ENCODE results near the gene SOWAHB.

The SOWAHB gene

DNA sequence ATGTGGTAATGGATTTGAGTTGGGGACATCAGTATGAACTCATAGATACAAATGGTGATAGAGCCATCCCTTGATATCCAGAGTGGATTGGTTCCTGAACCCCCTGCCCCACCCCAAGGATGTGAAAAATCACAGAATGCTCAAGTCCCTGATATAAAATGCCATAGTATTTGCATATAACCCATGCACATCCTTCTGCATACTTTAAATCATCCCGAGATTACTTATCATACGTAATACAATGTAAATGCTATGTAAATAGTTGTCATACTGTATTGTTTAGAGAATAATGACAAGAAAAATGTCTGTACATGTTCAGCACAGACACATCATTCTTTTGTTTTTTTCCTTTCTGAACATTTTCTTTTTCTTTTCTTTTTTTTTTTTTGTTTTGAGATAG lies 32.7 kb upstream of the SOWAHB start:
- ChIA-PET CTCF (no interaction called here), POLR2A (no interaction called here)
- no peak overlapping the region for H3K4me3 ChIP-seq (ENCODE audit: low read depth, low read length)
- no peak for TF ChIP-seq ZNF302 (tag by site-specific recombination; IDR thresholded peaks at IDR 0.05; ENCODE audit: low read depth)
- TF ChIP-seq KLF16 (tag by site-specific recombination; IDR thresholded peaks at IDR 0.05): no peak
- TF ChIP-seq TRIM28 (IDR thresholded peaks at IDR 0.05; ENCODE audit: borderline replicate concordance, low read length): no peak
- TF ChIP-seq, protein P1, sequence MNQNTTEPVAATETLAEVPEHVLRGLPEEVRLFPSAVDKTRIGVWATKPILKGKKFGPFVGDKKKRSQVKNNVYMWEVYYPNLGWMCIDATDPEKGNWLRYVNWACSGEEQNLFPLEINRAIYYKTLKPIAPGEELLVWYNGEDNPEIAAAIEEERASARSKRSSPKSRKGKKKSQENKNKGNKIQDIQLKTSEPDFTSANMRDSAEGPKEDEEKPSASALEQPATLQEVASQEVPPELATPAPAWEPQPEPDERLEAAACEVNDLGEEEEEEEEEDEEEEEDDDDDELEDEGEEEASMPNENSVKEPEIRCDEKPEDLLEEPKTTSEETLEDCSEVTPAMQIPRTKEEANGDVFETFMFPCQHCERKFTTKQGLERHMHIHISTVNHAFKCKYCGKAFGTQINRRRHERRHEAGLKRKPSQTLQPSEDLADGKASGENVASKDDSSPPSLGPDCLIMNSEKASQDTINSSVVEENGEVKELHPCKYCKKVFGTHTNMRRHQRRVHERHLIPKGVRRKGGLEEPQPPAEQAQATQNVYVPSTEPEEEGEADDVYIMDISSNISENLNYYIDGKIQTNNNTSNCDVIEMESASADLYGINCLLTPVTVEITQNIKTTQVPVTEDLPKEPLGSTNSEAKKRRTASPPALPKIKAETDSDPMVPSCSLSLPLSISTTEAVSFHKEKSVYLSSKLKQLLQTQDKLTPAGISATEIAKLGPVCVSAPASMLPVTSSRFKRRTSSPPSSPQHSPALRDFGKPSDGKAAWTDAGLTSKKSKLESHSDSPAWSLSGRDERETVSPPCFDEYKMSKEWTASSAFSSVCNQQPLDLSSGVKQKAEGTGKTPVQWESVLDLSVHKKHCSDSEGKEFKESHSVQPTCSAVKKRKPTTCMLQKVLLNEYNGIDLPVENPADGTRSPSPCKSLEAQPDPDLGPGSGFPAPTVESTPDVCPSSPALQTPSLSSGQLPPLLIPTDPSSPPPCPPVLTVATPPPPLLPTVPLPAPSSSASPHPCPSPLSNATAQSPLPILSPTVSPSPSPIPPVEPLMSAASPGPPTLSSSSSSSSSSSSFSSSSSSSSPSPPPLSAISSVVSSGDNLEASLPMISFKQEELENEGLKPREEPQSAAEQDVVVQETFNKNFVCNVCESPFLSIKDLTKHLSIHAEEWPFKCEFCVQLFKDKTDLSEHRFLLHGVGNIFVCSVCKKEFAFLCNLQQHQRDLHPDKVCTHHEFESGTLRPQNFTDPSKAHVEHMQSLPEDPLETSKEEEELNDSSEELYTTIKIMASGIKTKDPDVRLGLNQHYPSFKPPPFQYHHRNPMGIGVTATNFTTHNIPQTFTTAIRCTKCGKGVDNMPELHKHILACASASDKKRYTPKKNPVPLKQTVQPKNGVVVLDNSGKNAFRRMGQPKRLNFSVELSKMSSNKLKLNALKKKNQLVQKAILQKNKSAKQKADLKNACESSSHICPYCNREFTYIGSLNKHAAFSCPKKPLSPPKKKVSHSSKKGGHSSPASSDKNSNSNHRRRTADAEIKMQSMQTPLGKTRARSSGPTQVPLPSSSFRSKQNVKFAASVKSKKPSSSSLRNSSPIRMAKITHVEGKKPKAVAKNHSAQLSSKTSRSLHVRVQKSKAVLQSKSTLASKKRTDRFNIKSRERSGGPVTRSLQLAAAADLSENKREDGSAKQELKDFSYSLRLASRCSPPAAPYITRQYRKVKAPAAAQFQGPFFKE (tag by site-specific recombination; IDR thresholded peaks at IDR 0.05; ENCODE audit: borderline replicate concordance): no peak
- no peak for TF ChIP-seq ZNF670 (tag by site-specific recombination; IDR thresholded peaks at IDR 0.05; ENCODE audit: low read depth)
- TF ChIP-seq ZNF114 (tag by site-specific recombination; IDR thresholded peaks at IDR 0.05): no peak
- no peaks in the 10 kb centered on the region for H3K4me1 ChIP-seq (ENCODE audit: control insufficient read depth, insufficient read depth, low read length)
- H3K9me3 ChIP-seq (ENCODE audit: control insufficient read depth, insufficient read depth, low read depth, low read length): no peaks in the 10 kb centered on the region
- no peak overlapping the region for H3K27ac ChIP-seq (ENCODE audit: extremely low read depth, low read depth, low read length)
- no peaks in the 10 kb centered on the region for H3K36me3 ChIP-seq (ENCODE audit: control insufficient read depth in 2 of 2, insufficient read depth in 1 of 2, low read length in 2 of 2)

DNA sequence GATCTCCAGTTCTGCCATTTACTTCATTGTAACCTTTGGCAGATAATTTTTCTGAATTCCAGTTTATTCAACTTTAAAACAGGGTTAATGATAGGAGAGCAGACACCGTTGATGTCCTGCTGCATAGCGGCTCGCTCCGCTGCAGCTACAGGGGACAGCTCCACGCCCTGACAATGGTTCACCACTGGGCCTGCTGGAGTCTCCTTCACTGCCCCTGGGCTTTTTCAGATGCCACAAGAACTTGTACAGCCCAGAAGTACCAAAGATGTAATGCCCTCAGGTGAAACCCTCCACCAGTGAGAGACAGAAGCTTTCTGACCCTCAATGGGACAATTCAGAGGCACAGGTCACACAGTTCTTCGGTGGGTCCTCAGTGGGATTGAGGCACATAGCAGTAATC lies 28.9 kb upstream of the SOWAHB start:
- Histone ChIP-seq H3K27ac (ENCODE audit: extremely low read depth, low read depth, low read length) (no peak overlapping the region), H3K4me3 (ENCODE audit: low read depth, low read length) (no peak overlapping the region), H3K9me3 (ENCODE audit: control insufficient read depth, insufficient read depth, low read depth, low read length) (no peaks in the 10 kb centered on the region), H3K36me3 (ENCODE audit: control insufficient read depth in 2 of 2, insufficient read depth in 1 of 2, low read length in 2 of 2) (no peaks in the 10 kb centered on the region), H3K4me1 (ENCODE audit: control insufficient read depth, insufficient read depth, low read length) (no peaks in the 10 kb centered on the region)
- ChIA-PET POLR2A (no interaction called here), CTCF (no interaction called here)
- TF ChIP-seq, protein P2, sequence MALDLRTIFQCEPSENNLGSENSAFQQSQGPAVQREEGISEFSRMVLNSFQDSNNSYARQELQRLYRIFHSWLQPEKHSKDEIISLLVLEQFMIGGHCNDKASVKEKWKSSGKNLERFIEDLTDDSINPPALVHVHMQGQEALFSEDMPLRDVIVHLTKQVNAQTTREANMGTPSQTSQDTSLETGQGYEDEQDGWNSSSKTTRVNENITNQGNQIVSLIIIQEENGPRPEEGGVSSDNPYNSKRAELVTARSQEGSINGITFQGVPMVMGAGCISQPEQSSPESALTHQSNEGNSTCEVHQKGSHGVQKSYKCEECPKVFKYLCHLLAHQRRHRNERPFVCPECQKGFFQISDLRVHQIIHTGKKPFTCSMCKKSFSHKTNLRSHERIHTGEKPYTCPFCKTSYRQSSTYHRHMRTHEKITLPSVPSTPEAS (tag by site-specific recombination; IDR thresholded peaks at IDR 0.05): no peak
- TF ChIP-seq ZNF146 (tag by site-specific recombination; IDR thresholded peaks at IDR 0.05): no peak
- TF ChIP-seq ZNF10 (tag by site-specific recombination; IDR thresholded peaks at IDR 0.05): no peak
- no peak for TF ChIP-seq ZNF48 (tag by site-specific recombination; IDR thresholded peaks at IDR 0.05)
- no peak for TF ChIP-seq ZNF660 (tag by site-specific recombination; IDR thresholded peaks at IDR 0.05)
- TF ChIP-seq KLF8 (tag by site-specific recombination; IDR thresholded peaks at IDR 0.05): no peak
- TF ChIP-seq ZNF132 (tag by site-specific recombination; IDR thresholded peaks at IDR 0.05; ENCODE audit: borderline replicate concordance): no peak
- TF ChIP-seq ZNF184 (tag by site-specific recombination; IDR thresholded peaks at IDR 0.05): no peak
- no peak for TF ChIP-seq GLIS1 (tag by site-specific recombination; IDR thresholded peaks at IDR 0.05)
- no peak for TF ChIP-seq ZBTB20 (tag by site-specific recombination; IDR thresholded peaks at IDR 0.05)
- no peak for TF ChIP-seq ZNF791 (tag by site-specific recombination; IDR thresholded peaks at IDR 0.05)
- TF ChIP-seq ZNF747 (tag by site-specific recombination; IDR thresholded peaks at IDR 0.05): no peak
- no peak for TF ChIP-seq ZNF670 (tag by site-specific recombination; IDR thresholded peaks at IDR 0.05; ENCODE audit: low read depth)
- TF ChIP-seq ZSCAN16 (tag by site-specific recombination; IDR thresholded peaks at IDR 0.05): no peak
- TF ChIP-seq, protein P3, sequence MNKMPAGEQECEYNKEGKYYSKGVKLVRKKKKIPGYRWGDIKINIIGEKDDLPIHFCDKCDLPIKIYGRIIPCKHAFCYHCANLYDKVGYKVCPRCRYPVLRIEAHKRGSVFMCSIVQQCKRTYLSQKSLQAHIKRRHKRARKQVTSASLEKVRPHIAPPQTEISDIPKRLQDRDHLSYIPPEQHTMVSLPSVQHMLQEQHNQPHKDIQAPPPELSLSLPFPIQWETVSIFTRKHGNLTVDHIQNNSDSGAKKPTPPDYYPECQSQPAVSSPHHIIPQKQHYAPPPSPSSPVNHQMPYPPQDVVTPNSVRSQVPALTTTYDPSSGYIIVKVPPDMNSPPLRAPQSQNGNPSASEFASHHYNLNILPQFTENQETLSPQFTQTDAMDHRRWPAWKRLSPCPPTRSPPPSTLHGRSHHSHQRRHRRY (tag by site-specific recombination; IDR thresholded peaks at IDR 0.05): no peak
- no peak for TF ChIP-seq ZNF19 (tag by site-specific recombination; IDR thresholded peaks at IDR 0.05; ENCODE audit: low read depth)

All from HEK293 (cell line).